Sigmoid colon (tissue), 7 donors: ENCODE data around the gene LHFPL2. TPM values are rescaled to one million over a fixed set of nuclear protein-coding genes. Genes with fewer than 3 reads are reported as not detected.

ENCODE experiments used
- DNase-seq: peaks from one replicate; pipeline ENCODE4 v3.0.0-alpha.2; 2019
- H3K27ac ChIP-seq, 4 donors: fragments of 200-600 bp; sonication (generic); one replicate each; pipeline ENCODE4 v1.5.1; 2016 to 2019; ENCODE audit warnings: mild to moderate bottlenecking in 1 of 4
- H3K27me3 ChIP-seq, 3 donors: fragments of 200-600 bp; sonication (generic); one replicate each; pipeline ENCODE4 v1.5.1; 2019; ENCODE audit warnings: mild to moderate bottlenecking in 1 of 3
- H3K36me3 ChIP-seq, 4 donors: fragments of 200-600 bp; sonication (generic); one replicate each; pipeline ENCODE4 v1.5.1; 2016 to 2019
- H3K4me1 ChIP-seq, 4 donors: fragments of 200-600 bp; sonication (generic); one replicate each; pipeline ENCODE4 v1.5.1; 2017 to 2019
- H3K4me3 ChIP-seq, 4 donors: fragments of 200-600 bp; sonication (generic); one replicate each; pipeline ENCODE4 v1.5.1; 2017 to 2019; ENCODE audit warnings: mild to moderate bottlenecking in 2 of 4, moderate library complexity in 1 of 4
- H3K9me3 ChIP-seq, 4 donors: fragments of 200-600 bp in 3 of 4; sonication (generic) in 3 of 4; one replicate each; pipeline versions ENCODE4 v1.5.1 to v1.6.1; 2013 to 2019
- CTCF ChIP-seq, 4 experiments: fragments of 450-650 bp in 3 of 4; fragments of 200-600 bp in 1 of 4; IDR thresholded peaks; one replicate each; pipeline ENCODE4 v1.5.1; 2016 to 2019; ENCODE audit warnings: antibody characterized with exemption in 4 of 4, mild to moderate bottlenecking in 3 of 4, moderate library complexity in 2 of 4
- EP300 ChIP-seq, 4 donors: sonication (generic); formaldehyde crosslinking; IDR thresholded peaks; one replicate each; pipeline ENCODE4 v1.6.1; 2017; ENCODE audit warnings: antibody characterized with exemption in 4 of 4
- POLR2A ChIP-seq, 2 donors: fragments of 450-650 bp; IDR thresholded peaks; one replicate each; pipeline ENCODE4 v1.6.1; 2016; ENCODE audit warnings: antibody characterized with exemption in 2 of 2, mild to moderate bottlenecking in 2 of 2, moderate library complexity in 2 of 2
- POLR2AphosphoS5 ChIP-seq, 4 donors: sonication (generic); formaldehyde crosslinking; IDR thresholded peaks; one replicate each; pipeline ENCODE4 v1.6.1; 2017; ENCODE audit warnings: antibody characterized with exemption in 4 of 4
- WGBS, 2 donors: extraction: QIAGEN DNeasy Blood & Tissue Kit; methylation state at CpG; one replicate each; pipeline ENCODE4 v1.1.7; 2013; 5-methylcytosine and 5-hydroxymethylcytosine counted together
- intact Hi-C: fragments of 100-400 bp; cut with DNase I; formaldehyde crosslinking; loops from one replicate; pipeline ENCODE4 v1.15.1; 2023
- polyA plus RNA-seq, 3 donors: library from polyadenylated mRNA; stranded (reverse); fragments of 200-250 nt; gene quantifications; one replicate each; pipeline ENCODE4 v1.2.3, GENCODE V29; 2013
- total RNA-seq, 4 donors: library from RNA; depleted of rRNA; stranded (reverse); fragments of >200 nt; gene quantifications; one replicate each; pipeline ENCODE4 v1.1.0, GENCODE V29; 2016
- donor health status: healthy with polysubstance abuse.
- donor health status: Bipolar disorder and iron deficiency.
- donor health status: healthy.

Gene LHFPL2
- total and polyA plus RNA-seq, 7 donors, result 10.8 to 34.9 (median 21.4) TPM

GRCh38 chr5:78661691-78662090 lies 13.1 kb upstream of the LHFPL2 start:
- Histone ChIP-seq H3K9me3 (no peaks in the 10 kb centered on the region), H3K27ac (no peak overlapping the region), H3K27me3 (no peaks in the 10 kb centered on the region), H3K36me3 (no peaks in the 10 kb centered on the region), H3K4me1 (peaks cover 0 to 4% (median 0%) of the 10 kb centered on the region in 4 donors), H3K4me3 (no peak overlapping the region)
- no peak for DNase-seq
- no peak for TF ChIP-seq CTCF (IDR thresholded peaks at IDR 0.05)
- no peak for TF ChIP-seq POLR2A (IDR thresholded peaks at IDR 0.05)
- no peak for TF ChIP-seq EP300 (IDR thresholded peaks at IDR 0.05)
- no peak for TF ChIP-seq POLR2AphosphoS5 (IDR thresholded peaks at IDR 0.05)
- intact Hi-C loops, result no loop called here
- WGBS, 2 donors, result 87 to 98% methylated on average over 1 of the region's 1 CpG

- Histone ChIP-seq H3K27me3 (no peaks in the 10 kb centered on the region), H3K36me3 (no peaks in the 10 kb centered on the region), H3K27ac (no peak overlapping the region), H3K4me3 (no peak overlapping the region), H3K9me3 (no peaks in the 10 kb centered on the region), H3K4me1 (peaks cover 0 to 4% (median 0%) of the 10 kb centered on the region in 4 donors)
- intact Hi-C loops, result no loop called here
- DNase-seq, result no peak
- no peak for TF ChIP-seq CTCF (IDR thresholded peaks at IDR 0.05)
- no peak for TF ChIP-seq POLR2A (IDR thresholded peaks at IDR 0.05)
- TF ChIP-seq EP300 (IDR thresholded peaks at IDR 0.05), result no peak
- no peak for TF ChIP-seq POLR2AphosphoS5 (IDR thresholded peaks at IDR 0.05)
- 95 to 96% methylated on average over 1 of the region's 1 CpG for WGBS, 2 donors
Measured at GRCh38 chr5:78661044-78661443, 12.5 kb upstream of the LHFPL2 start.

- TF ChIP-seq POLR2AphosphoS5 (IDR thresholded peaks at IDR 0.05) (no peak), EP300 (IDR thresholded peaks at IDR 0.05) (no peak), POLR2A (IDR thresholded peaks at IDR 0.05) (no peak), CTCF (IDR thresholded peaks at IDR 0.05) (no peak)
Measured at GRCh38 chr5:78660401-78660800, 11.8 kb upstream of the LHFPL2 start.

GRCh38 chr5:78659714-78660113 lies 11.1 kb upstream of the LHFPL2 start:
- no peak overlapping the region for H3K27ac ChIP-seq
- H3K4me1 ChIP-seq, result peaks cover 0 to 8% (median 0%) of the 10 kb centered on the region in 4 donors
- 63 to 73% methylated on average over 3 of the region's 3 CpGs for WGBS, 2 donors
- no peaks in the 10 kb centered on the region for H3K9me3 ChIP-seq
- H3K27me3 ChIP-seq, result no peaks in the 10 kb centered on the region
- intact Hi-C loops, result no loop called here
- DNase-seq, result no peak
- TF ChIP-seq POLR2A (IDR thresholded peaks at IDR 0.05) (no peak), POLR2AphosphoS5 (IDR thresholded peaks at IDR 0.05) (no peak), EP300 (IDR thresholded peaks at IDR 0.05) (no peak), CTCF (IDR thresholded peaks at IDR 0.05) (no peak)
- H3K4me3 ChIP-seq, result no peak overlapping the region
- H3K36me3 ChIP-seq, result no peaks in the 10 kb centered on the region

More at GRCh38 chr5:78660401-78660800, 11.8 kb upstream of the LHFPL2 start:
- H3K9me3 ChIP-seq, result no peaks in the 10 kb centered on the region
- DNase-seq, result no peak
- no peak overlapping the region for H3K27ac ChIP-seq
- no peaks in the 10 kb centered on the region for H3K36me3 ChIP-seq
- H3K4me3 ChIP-seq, result no peak overlapping the region
- 23 to 73% methylated on average over 1 of the region's 1 CpG for WGBS, 2 donors
- intact Hi-C loops, result no loop called here
- H3K4me1 ChIP-seq, result peaks cover 0 to 4% (median 0%) of the 10 kb centered on the region in 4 donors
- H3K27me3 ChIP-seq, result no peaks in the 10 kb centered on the region

- DNase-seq, result no peak
- intact Hi-C loops, result no loop called here
- 92 to 93% methylated on average over 3 of the region's 3 CpGs for WGBS, 2 donors
- TF ChIP-seq POLR2A (IDR thresholded peaks at IDR 0.05) (no peak), POLR2AphosphoS5 (IDR thresholded peaks at IDR 0.05) (no peak), CTCF (IDR thresholded peaks at IDR 0.05) (no peak), EP300 (IDR thresholded peaks at IDR 0.05) (no peak)
- Histone ChIP-seq H3K4me1 (peaks cover 0 to 13% (median 0%) of the 10 kb centered on the region in 4 donors), H3K27me3 (no peaks in the 10 kb centered on the region), H3K27ac (no peak overlapping the region), H3K36me3 (no peaks in the 10 kb centered on the region), H3K9me3 (no peaks in the 10 kb centered on the region), H3K4me3 (no peak overlapping the region)
Measured at GRCh38 chr5:78659114-78659513, 10.5 kb upstream of the LHFPL2 start.
